IPS-15b (cell line): ENCODE measurements around the gene LRSAM1.

Experiments used
- H3K27me3 ChIP-seq: one replicate; pipeline ENCODE4 v1.6.1; 2013; ENCODE audit warnings: low read length; ENCODE audit not compliant: control insufficient read depth, insufficient read depth
- H3K36me3 ChIP-seq: one replicate; pipeline ENCODE4 v1.6.1; 2013; ENCODE audit warnings: low read length; ENCODE audit not compliant: control insufficient read depth, insufficient read depth
- H3K4me1 ChIP-seq: one replicate; pipeline ENCODE4 v1.6.1; 2013; ENCODE audit warnings: mild to moderate bottlenecking, low read length; ENCODE audit not compliant: control insufficient read depth, insufficient read depth
- H3K4me3 ChIP-seq: one replicate; pipeline ENCODE4 v1.5.1; 2013; ENCODE audit warnings: low read depth, low read length
- H3K9ac ChIP-seq: one replicate; pipeline ENCODE4 v1.6.1; 2013; ENCODE audit warnings: low read depth, mild to moderate bottlenecking, low read length
- H3K9me3 ChIP-seq: one replicate; pipeline ENCODE4 v1.6.1; 2013; ENCODE audit warnings: mild to moderate bottlenecking, low read length; ENCODE audit not compliant: control insufficient read depth, insufficient read depth

The LRSAM1 gene

DNA sequence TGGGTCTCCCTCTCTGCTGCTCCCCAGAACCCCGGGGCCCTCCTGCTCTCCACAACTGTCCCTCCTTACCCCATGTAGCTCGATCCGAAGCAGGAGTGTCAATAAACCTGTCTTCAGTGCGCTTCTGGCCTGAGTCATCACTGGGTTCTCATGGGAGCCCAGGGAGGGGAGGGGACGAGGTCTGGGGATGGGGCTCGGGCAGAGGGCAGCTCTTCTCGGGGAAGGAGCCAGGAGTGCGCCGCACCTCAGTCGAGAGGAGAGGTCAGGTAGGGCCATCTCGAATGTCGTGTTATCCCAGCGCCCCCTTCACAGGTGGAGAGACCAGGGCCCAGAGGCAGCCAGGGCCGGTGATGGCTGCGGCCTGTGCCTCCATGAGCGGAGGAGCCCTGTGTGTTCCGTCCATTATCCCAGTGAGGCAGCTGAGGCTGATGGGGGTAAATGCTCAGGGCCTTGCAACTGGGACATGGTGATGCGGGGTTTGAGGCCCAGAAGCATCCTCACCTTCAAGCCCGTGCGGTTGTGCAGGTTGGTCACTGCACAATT, 52.1 kb downstream of the LRSAM1 start:
- Histone ChIP-seq H3K9me3 (no peaks in the 10 kb centered on the region), H3K4me3 (no peak overlapping the region), H3K36me3 (peaks cover 23% of the 10 kb centered on the region), H3K4me1 (no peaks in the 10 kb centered on the region), H3K27me3 (no peaks in the 10 kb centered on the region), H3K9ac (no peak overlapping the region)

- H3K36me3 ChIP-seq = peaks cover 27% of the 10 kb centered on the region
- H3K4me3 ChIP-seq = no peak overlapping the region
- no peak overlapping the region for H3K9ac ChIP-seq
- H3K4me1 ChIP-seq = no peaks in the 10 kb centered on the region
- H3K9me3 ChIP-seq = no peaks in the 10 kb centered on the region
- H3K27me3 ChIP-seq = no peaks in the 10 kb centered on the region
These were observed 52.9 kb downstream of the LRSAM1 start for GRCh38 chr9:127503947-127504886.

DNA sequence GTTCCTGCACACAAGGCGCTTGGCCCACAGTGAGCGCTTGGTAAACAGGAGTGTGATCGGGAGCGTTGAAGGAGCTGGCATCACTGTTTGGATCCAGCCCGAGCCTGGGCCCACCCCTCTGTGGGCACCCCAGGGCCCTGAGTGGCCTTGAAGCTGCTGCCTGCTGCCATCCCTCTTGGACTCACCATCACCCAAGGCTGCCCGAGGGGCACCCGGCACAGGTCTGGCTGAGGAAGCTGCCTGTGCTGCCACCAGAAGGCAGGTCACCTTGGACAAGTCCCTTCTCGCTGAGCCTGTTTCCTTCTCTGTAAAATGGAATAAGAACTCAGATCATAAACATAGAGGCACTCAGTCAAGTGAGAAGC, 53.6 kb downstream of the LRSAM1 start:
- H3K36me3 ChIP-seq = peaks cover 27% of the 10 kb centered on the region
- H3K27me3 ChIP-seq = no peaks in the 10 kb centered on the region
- no peaks in the 10 kb centered on the region for H3K4me1 ChIP-seq
- no peaks in the 10 kb centered on the region for H3K9me3 ChIP-seq
- H3K4me3 ChIP-seq = no peak overlapping the region
- H3K9ac ChIP-seq = no peak overlapping the region

- Histone ChIP-seq H3K9me3 (no peaks in the 10 kb centered on the region), H3K27me3 (no peaks in the 10 kb centered on the region), H3K9ac (no peak overlapping the region), H3K4me1 (no peaks in the 10 kb centered on the region), H3K36me3 (peaks cover 27% of the 10 kb centered on the region), H3K4me3 (no peak overlapping the region)
These were observed 54.2 kb downstream of the LRSAM1 start for GRCh38 chr9:127505396-127506116.

DNA sequence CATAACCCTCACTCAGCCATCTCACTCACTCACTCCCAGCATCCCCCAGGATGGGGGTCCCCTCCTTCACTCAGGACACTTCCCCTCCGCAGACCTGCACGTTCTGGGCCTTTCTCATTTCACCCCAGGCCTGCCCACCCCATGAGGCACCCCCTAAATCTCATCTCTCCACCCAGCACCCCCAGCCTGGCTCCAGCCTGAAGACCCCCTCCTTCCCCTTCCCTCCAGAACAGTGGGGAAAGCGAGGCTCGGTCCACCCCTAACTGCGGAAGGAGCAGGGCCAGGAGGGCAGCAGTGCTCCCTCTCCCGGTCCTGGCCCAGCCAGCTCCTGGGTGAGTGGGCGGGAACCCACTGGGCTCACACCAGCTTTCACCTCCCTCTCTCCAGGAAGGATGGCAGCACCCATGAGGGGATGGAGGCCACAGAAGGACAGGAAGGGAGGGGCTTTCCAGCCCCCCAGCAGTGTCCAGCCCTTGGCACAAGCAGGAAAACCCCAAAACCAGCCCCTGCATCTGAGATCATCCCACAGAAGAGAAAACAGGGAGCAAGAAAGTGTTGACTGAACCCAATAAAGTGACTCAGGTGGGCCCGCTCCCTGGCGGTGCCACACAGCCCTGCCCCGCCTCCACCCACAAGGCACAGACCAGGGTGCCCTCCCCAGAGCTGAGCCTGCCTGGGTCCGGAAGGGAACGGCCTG, 55.0 kb downstream of the LRSAM1 start:
- Histone ChIP-seq H3K9ac (no peak overlapping the region), H3K4me1 (no peaks in the 10 kb centered on the region), H3K36me3 (peaks cover 27% of the 10 kb centered on the region)

GRCh38 chr9:127506814-127507750, 55.8 kb downstream of the LRSAM1 start:
- peaks cover 3% of the 10 kb centered on the region for H3K4me1 ChIP-seq
- no peak overlapping the region for H3K9ac ChIP-seq
- peaks cover 27% of the 10 kb centered on the region for H3K36me3 ChIP-seq
- H3K9me3 ChIP-seq = no peaks in the 10 kb centered on the region
- H3K27me3 ChIP-seq = no peaks in the 10 kb centered on the region
- H3K4me3 ChIP-seq = no peak overlapping the region

More for the DNA sequence above, 55.0 kb downstream of the LRSAM1 start:
- H3K27me3 ChIP-seq = no peaks in the 10 kb centered on the region
- no peaks in the 10 kb centered on the region for H3K9me3 ChIP-seq
- no peak overlapping the region for H3K4me3 ChIP-seq

DNA sequence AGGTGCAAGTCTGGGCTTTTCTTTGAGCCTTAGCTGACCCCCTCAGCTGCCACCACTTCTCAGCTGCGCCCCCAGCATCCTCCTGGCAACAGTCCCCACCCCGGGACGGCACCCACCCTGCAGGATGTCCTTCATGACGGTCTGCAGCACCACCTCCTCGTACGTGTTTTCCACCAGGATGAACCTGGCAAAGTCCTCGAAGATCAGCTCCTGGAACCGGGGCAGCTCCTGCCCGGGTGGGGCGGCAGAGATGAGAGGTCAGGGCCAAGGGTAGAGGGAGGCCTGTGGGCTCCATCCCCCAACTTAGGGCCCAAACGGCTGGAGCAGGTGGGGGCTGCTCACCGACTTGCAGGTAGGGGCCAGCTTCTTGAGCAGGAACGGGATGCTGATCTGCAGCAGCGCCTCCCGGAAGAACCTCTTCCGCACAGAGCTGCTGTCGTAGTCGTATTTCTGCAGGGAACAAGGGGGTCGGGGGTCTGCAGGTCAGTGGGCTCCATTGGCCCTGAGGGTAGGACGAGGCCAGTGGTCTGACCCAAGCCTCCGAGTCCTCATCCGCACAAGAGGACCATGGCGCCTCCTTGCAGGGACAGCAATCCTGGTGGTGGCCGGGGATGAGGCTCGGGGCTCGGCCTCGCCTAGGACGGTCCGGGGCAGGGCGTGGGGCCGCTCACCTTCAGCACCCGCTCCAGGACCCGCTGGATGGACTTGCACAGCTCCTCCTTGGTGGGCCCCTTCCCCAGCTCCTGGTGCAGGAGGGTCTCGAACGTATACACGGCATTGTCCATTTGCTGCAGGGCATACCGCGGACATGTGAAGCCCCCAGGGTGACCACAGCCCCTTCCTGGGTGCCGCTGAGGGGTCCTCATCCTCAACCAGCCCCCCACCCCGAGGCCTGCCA, 56.7 kb downstream of the LRSAM1 start:
- Histone ChIP-seq H3K36me3 (peaks cover 27% of the 10 kb centered on the region), H3K9me3 (no peaks in the 10 kb centered on the region), H3K9ac (no peak overlapping the region), H3K4me1 (peaks cover 3% of the 10 kb centered on the region), H3K4me3 (no peak overlapping the region), H3K27me3 (no peaks in the 10 kb centered on the region)

- H3K9ac ChIP-seq = no peak overlapping the region
- H3K4me3 ChIP-seq = no peak overlapping the region
- no peaks in the 10 kb centered on the region for H3K9me3 ChIP-seq
- H3K36me3 ChIP-seq = peaks cover 23% of the 10 kb centered on the region
- peaks cover 3% of the 10 kb centered on the region for H3K4me1 ChIP-seq
- H3K27me3 ChIP-seq = no peaks in the 10 kb centered on the region
These were observed 57.6 kb downstream of the LRSAM1 start for GRCh38 chr9:127508901-127509260.

DNA sequence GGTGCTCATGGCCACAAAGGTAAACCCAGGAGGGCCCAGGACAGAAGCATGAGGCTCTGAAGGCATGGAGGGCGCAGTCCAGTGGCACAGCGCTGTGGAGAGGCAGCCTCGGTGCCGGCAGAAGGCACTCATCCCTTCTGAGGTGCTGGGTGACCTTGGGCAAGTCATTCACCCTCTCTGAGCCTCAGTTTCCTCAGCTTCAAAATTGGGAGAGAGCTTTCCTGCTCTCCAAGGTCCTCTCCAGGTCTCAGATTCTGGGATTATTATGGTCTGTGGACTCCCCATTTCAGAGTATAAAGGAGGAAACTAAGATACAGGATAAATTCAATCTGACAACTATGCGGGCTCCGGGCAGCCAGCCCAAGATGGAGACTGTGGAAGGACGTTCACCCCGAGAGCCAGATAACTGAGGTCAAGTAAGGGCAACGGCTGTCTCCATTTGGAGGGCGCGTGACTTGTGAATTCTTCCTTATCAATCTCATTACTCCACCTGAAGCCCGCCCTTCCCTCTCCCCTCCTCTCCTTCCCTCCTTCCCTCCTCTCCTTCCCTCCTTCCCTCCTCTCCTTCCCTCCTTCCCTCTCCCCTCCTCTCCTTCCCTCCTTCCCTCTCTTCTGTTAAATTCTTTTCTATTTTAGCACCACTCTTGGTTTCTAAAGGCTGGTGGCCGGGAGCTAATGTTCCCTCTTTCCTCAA, 58.1 kb downstream of the LRSAM1 start:
- Histone ChIP-seq H3K4me1 (peaks cover 3% of the 10 kb centered on the region), H3K36me3 (peaks cover 23% of the 10 kb centered on the region), H3K9me3 (no peaks in the 10 kb centered on the region), H3K27me3 (no peaks in the 10 kb centered on the region), H3K9ac (no peak overlapping the region), H3K4me3 (no peak overlapping the region)

DNA sequence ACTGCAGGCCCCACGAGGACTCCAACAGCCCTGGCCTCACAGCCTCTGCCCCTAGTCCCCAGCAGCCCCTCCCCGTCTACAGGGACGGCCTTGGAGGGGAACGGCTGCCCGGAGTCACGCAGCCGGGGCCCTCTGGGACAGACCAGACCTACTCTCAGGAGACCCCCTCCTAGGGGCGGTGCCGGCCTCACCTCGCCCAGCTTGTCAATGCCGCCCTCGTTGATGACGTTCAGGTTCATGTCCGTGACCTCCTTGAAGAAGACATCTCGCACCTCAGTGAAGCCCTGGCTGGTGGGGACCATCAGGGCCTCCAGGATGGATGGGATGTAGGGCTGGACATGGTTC, 58.6 kb downstream of the LRSAM1 start:
- Histone ChIP-seq H3K27me3 (no peaks in the 10 kb centered on the region), H3K9ac (no peak overlapping the region), H3K36me3 (peaks cover 20% of the 10 kb centered on the region), H3K4me1 (peaks cover 3% of the 10 kb centered on the region), H3K4me3 (no peak overlapping the region), H3K9me3 (no peaks in the 10 kb centered on the region)
